ENCODE data around the gene ARNT2.

DNA sequence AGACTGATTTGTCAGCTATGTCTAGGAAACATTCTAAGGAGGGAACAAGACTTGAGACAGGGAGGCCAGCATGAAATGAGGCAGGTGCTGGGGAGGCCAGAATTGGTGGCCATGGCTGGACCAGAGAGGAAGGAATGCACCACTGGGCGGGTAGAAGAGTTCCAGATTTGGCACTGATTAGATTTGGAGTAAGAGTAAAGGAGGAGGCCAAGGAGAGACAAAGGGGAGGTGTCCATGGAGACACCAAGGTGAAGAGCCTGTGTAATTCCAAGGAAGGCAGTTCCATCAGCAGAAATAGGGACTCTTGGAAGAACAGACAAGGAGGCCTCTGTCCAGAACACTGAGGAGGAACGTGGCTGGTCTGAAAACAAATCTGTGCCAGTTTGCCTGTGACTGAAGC lies 1.8 kb downstream of the ARNT2 start:
- no peak for TF ChIP-seq EZH2 (IDR thresholded peaks at IDR 0.05; ENCODE audit: low read length, missing control alignments)
- TF ChIP-seq, protein P1, sequence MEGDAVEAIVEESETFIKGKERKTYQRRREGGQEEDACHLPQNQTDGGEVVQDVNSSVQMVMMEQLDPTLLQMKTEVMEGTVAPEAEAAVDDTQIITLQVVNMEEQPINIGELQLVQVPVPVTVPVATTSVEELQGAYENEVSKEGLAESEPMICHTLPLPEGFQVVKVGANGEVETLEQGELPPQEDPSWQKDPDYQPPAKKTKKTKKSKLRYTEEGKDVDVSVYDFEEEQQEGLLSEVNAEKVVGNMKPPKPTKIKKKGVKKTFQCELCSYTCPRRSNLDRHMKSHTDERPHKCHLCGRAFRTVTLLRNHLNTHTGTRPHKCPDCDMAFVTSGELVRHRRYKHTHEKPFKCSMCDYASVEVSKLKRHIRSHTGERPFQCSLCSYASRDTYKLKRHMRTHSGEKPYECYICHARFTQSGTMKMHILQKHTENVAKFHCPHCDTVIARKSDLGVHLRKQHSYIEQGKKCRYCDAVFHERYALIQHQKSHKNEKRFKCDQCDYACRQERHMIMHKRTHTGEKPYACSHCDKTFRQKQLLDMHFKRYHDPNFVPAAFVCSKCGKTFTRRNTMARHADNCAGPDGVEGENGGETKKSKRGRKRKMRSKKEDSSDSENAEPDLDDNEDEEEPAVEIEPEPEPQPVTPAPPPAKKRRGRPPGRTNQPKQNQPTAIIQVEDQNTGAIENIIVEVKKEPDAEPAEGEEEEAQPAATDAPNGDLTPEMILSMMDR (conservative IDR thresholded peaks at IDR 0.05 in 1 of 2, IDR thresholded peaks at IDR 0.05 in 1 of 2; ENCODE audit: low read depth in 1 of 2, low read length in 2 of 2): no peak
